ENCODE results near the gene GALNT1. TPM values are rescaled to one million over a fixed set of nuclear protein-coding genes. Genes with fewer than 3 reads are reported as not detected.

GALNT1 gene
- total and polyA plus RNA-seq, 3 donors from 2014 or later: 27.3 to 67.0 (median 55.7) TPM

- no peak overlapping the region for H3K4me3 ChIP-seq
- TF ChIP-seq, protein P1, sequence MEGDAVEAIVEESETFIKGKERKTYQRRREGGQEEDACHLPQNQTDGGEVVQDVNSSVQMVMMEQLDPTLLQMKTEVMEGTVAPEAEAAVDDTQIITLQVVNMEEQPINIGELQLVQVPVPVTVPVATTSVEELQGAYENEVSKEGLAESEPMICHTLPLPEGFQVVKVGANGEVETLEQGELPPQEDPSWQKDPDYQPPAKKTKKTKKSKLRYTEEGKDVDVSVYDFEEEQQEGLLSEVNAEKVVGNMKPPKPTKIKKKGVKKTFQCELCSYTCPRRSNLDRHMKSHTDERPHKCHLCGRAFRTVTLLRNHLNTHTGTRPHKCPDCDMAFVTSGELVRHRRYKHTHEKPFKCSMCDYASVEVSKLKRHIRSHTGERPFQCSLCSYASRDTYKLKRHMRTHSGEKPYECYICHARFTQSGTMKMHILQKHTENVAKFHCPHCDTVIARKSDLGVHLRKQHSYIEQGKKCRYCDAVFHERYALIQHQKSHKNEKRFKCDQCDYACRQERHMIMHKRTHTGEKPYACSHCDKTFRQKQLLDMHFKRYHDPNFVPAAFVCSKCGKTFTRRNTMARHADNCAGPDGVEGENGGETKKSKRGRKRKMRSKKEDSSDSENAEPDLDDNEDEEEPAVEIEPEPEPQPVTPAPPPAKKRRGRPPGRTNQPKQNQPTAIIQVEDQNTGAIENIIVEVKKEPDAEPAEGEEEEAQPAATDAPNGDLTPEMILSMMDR (IDR thresholded peaks at IDR 0.05): no peak
- no peak for TF ChIP-seq POLR2A (IDR thresholded peaks at IDR 0.05)
- H3K9me3 ChIP-seq: no peaks in the 10 kb centered on the region
- H3K27ac ChIP-seq: no peak overlapping the region
- WGBS, 2 donors: 93 to 95% methylated on average over 4 of the region's 4 CpGs
- no peaks in the 10 kb centered on the region for H3K36me3 ChIP-seq (ENCODE audit: low read depth, missing control alignments)
- no peak for DNase-seq
- no peaks in the 10 kb centered on the region for H3K27me3 ChIP-seq
- peaks cover 9% of the 10 kb centered on the region for H3K4me1 ChIP-seq
- intact Hi-C loops (cut with DNase I; ENCODE audit: low total_unique reads): no loop called here
Measured at GRCh38 chr18:35593859-35594258, 12.3 kb downstream of the GALNT1 start.

GRCh38 chr18:35597758-35598157, 16.2 kb downstream of the GALNT1 start:
- no peaks in the 10 kb centered on the region for H3K36me3 ChIP-seq (ENCODE audit: low read depth, missing control alignments)
- 93% methylated on average over 4 of the region's 4 CpGs; no CpG with 5 or more reads in 1 of the 2 donors for WGBS, 2 donors
- H3K27me3 ChIP-seq: no peaks in the 10 kb centered on the region
- intact Hi-C loops (cut with DNase I; ENCODE audit: low total_unique reads): no loop called here
- H3K9me3 ChIP-seq: no peaks in the 10 kb centered on the region
- no peak for DNase-seq
- TF ChIP-seq POLR2A (IDR thresholded peaks at IDR 0.05): no peak
- TF ChIP-seq, protein P1 (IDR thresholded peaks at IDR 0.05): no peak
- no peak overlapping the region for H3K27ac ChIP-seq
- H3K4me1 ChIP-seq: peaks cover 9% of the 10 kb centered on the region
- no peak overlapping the region for H3K4me3 ChIP-seq

DNA sequence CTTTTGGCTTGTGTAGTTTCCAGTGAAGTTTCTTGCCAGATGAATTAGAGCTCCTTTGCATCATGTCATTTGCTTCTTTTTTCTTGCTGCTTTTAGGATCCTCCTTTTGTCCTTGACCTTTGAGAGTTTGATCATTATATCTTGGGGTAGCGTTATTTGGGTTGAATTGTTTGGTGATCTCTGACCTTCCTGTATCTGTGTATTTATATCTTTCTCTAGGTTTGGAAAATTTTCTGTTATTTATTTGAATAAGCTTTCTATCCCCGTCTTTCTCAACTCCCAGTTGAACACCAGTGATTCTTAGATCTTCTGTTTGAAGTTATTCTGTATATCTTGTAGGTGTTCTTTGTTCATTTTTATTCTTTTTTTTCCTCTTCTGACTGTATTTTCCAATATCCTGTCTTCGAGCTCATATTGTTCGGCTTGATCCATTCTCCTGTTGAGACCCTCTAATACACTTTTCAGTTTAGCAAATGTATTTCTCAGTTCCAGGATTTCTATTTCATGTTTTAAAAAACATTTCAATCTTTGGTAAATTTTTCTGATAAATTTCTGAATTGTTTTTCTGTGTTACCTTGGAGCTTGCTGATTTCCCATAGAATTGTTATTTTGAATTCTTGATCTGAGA, 20.8 kb downstream of the GALNT1 start:
- intact Hi-C loops (cut with DNase I; ENCODE audit: low total_unique reads): no loop called here
- WGBS, 2 donors: 89 to 97% methylated on average over 4 of the region's 4 CpGs
- DNase-seq: no peak
- H3K9me3 ChIP-seq: no peaks in the 10 kb centered on the region
- H3K4me3 ChIP-seq: no peak overlapping the region
- H3K4me1 ChIP-seq: no peaks in the 10 kb centered on the region
- H3K27me3 ChIP-seq: no peaks in the 10 kb centered on the region
- TF ChIP-seq, protein P1 (IDR thresholded peaks at IDR 0.05): no peak
- TF ChIP-seq POLR2A (IDR thresholded peaks at IDR 0.05): no peak
- no peak overlapping the region for H3K27ac ChIP-seq
- no peaks in the 10 kb centered on the region for H3K36me3 ChIP-seq (ENCODE audit: low read depth, missing control alignments)

GRCh38 chr18:35603008-35603407, 21.5 kb downstream of the GALNT1 start:
- H3K27ac ChIP-seq: no peak overlapping the region
- H3K4me3 ChIP-seq: no peak overlapping the region
- TF ChIP-seq, protein P1 (IDR thresholded peaks at IDR 0.05): no peak
- TF ChIP-seq POLR2A (IDR thresholded peaks at IDR 0.05): no peak
- H3K27me3 ChIP-seq: no peaks in the 10 kb centered on the region
- no peak for DNase-seq
- intact Hi-C loops (cut with DNase I; ENCODE audit: low total_unique reads): no loop called here
- no peaks in the 10 kb centered on the region for H3K36me3 ChIP-seq (ENCODE audit: low read depth, missing control alignments)
- H3K9me3 ChIP-seq: no peaks in the 10 kb centered on the region
- no peaks in the 10 kb centered on the region for H3K4me1 ChIP-seq

- no peaks in the 10 kb centered on the region for H3K36me3 ChIP-seq (ENCODE audit: low read depth, missing control alignments)
- H3K4me1 ChIP-seq: no peaks in the 10 kb centered on the region
- WGBS, 2 donors: 92 to 96% methylated on average over 3 of the region's 3 CpGs
- H3K27me3 ChIP-seq: no peaks in the 10 kb centered on the region
- no peaks in the 10 kb centered on the region for H3K9me3 ChIP-seq
- intact Hi-C loops (cut with DNase I; ENCODE audit: low total_unique reads): no loop called here
- no peak overlapping the region for H3K27ac ChIP-seq
- TF ChIP-seq, protein P1 (IDR thresholded peaks at IDR 0.05): no peak
- TF ChIP-seq POLR2A (IDR thresholded peaks at IDR 0.05): no peak
- DNase-seq: no peak
- H3K4me3 ChIP-seq: no peak overlapping the region
Measured at GRCh38 chr18:35603528-35603927, 22.0 kb downstream of the GALNT1 start.

Measured in testis (tissue), 3 donors.